NOMO-1 treated with dmso at 0.1 percent for 144 hours (cell line): ENCODE measurements around the gene SEMA4A.
"Not testable (repeated sequence)": the region's sequence is repeated elsewhere in the genome, so short reads cannot be mapped to it uniquely, and the experiment has no call there.

Experiments
- DNase-seq: peaks from one replicate; lab custom pipeline; 2025; ENCODE audit not compliant: unreplicated experiment; lab: John Stamatoyannopoulos, UW

Gene SEMA4A

DNA sequence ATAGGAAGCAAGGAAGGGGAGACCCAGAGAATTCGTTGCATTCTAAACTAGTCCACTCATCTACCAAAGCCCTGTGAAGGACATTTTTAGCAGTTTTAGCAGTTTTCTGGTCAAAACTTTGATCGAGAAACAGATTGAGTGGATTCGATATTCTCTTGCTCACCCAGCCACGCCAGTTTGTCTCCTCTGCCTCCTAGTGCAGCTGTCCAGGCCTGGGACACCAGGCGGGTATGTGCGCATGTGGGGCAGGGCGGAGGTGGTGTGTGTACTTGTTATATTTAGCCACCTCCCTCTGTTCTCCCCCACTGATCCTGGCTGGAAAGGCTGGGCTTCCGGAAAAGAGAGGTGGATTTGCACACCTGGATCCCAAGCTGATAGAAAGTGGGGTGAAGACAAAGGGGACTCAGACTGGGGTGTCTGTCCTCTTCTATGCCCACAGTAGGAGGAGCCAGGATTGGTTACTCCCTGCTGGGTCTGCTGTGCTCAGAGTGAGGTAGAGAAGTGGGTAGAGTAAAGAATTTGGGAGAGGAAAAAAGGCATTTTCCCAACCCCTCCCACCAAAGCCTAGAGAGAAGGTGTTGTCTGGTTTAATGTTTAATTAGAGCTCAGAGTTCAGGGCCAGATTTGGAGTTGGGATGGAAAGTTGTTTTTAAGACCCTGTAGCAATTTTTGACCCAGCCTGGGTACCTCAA, 35.1 kb upstream of the SEMA4A start:
- DNase-seq = no peak

DNA sequence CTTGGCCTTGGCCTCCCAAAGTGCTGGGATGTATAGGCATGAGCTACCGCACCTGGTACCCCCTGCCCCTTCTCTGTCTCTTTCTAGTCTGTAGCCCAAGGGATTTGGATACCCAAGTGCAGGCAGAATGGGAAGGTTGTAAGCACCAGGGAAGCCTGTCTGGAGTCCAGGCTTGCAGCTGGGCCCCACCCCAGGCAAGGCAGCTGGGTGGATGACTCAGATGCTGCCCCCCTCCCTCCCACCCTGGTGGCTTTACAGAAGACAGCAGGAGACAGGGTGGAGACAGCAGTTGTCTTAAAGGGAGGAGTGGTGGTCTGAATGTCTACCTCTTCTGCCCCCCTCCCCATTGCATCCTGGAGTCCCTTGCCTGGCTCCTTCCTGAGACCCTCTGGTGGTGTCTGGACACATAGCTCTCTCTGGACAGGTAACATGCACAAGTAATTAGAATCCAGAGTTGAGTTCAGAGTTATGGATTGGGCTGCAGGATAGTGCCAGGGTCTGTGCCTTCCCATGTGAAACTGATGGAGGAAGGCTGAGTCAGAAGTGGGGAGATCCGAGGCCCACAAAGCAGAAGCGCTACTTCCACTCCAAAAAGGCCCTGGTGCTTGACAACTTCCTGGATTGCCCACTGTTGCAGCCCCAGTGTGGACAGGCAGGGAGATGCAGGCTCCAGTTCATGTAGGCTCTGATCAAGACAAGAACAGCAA, 33.7 kb upstream of the SEMA4A start:
- DNase-seq = peak; percentile 95

DNA sequence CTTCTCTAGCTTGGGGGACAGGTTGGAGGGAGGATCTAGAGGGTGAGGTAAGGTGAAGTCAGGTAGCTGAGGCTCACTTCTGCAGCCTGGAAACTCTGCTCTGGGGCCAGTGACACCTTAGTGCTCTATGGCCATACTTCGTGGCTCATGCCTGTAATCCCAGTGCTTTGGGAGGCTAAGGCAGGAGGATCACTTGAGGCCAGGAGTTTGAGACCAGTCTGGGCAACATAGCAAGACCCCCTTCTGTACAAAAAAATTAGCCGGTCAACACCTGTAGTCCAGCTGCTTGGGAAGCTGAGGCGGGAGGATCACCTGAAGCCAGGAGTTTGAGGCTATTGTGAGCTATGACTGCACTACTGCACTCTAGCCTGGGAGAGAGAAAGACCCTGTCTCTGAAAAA, 33.1 kb upstream of the SEMA4A start:
- no peak for DNase-seq

DNA sequence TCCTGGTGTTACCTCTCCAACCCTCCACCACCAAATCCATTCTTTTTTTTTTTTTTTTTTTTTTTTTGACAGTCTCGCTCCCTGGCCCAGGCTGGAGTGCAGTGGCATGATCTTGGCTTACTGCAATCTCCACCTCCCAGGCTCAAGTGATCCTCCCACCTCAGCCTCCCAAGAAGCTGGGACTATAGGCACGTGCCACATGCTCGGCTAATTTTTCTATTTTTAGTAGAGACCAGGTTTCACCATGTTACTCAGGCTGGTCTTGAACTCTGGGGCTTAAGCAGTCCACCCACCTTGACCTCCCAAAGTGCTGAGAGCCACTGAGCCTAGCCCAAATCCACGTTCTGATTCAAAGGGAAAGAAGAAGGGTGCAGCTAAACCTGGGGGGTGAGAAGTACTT, 32.4 kb upstream of the SEMA4A start:
- not testable (repeated sequence) for DNase-seq

DNA sequence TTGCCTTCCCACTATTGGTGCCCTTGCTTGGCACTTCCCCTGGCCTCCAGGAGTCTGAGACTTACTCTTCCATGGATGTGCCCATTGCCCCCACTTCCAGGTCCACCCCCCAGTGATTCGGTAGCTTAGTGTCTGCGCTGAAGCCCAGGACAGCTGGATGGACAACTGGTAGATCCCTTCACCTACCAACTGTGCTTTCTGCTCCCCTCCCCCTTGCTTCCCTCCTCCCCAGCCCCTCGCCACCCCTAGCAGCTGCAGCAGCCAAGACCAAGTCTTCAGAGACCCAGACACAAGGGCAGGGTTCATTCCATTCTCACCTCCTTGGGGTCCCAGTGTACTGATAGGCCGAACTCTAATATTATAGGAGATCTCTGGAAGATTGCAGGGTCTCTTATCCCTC, 31.9 kb upstream of the SEMA4A start:
- DNase-seq = no peak

DNA sequence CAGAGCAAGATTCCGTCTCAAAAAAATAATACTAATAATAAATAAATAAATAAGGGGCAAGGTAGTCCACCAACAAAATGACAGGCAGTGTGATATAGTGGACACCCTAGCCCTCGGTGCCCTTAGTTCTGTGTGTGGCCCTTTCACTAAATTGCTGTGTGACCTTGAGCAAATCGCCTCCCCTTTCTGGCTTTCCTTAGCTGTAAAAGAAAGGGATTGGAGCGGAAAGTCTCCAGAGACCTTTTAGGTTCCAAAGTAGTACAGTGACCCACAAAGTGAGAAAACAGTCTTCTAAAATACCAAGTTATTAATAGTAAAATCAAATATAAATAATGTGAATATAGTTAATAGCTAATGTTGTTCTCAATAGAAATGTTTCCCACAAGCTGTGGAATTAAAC, 31.3 kb upstream of the SEMA4A start:
- DNase-seq = no peak

DNA sequence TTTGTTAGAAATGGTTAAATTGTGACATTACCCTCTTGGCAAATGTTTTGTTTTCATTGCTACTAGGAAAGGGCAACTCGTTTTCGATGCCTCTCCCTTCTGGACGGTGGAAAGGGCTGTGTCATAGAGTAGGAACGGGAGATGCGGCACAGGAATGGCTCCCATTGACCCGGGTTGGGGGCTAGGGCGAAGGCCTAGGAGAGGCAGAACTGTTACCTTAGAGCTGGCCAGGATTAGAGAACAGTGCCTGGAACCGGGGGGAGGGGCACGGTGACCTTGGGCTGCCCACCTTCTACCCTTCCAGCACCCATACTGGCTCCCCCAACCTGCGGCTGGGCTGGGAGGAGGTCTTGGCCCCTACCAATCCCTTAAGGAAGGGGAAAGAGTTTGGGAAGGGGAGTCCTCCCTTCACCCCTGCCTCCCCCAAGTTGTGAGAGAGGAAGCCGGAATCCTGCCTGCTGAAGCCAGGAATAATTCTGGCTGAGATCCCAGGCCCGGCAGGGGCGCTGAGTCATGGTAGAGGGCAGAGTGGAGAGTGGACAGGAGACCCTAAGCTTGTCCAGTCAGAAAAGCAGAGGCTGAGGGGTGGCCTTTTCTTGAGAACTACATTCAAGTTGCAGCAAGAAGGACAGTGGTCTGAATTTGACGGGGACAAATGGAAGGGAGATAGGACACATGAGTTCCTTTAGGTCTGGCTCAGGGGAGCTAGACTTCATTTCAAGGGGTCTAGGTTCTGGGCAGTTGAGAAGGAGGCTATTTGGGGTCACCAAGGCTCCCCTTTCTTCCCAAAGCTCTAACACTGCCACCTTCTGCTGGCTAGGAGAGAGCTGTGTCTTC, 30.6 kb upstream of the SEMA4A start:
- no peak for DNase-seq

DNA sequence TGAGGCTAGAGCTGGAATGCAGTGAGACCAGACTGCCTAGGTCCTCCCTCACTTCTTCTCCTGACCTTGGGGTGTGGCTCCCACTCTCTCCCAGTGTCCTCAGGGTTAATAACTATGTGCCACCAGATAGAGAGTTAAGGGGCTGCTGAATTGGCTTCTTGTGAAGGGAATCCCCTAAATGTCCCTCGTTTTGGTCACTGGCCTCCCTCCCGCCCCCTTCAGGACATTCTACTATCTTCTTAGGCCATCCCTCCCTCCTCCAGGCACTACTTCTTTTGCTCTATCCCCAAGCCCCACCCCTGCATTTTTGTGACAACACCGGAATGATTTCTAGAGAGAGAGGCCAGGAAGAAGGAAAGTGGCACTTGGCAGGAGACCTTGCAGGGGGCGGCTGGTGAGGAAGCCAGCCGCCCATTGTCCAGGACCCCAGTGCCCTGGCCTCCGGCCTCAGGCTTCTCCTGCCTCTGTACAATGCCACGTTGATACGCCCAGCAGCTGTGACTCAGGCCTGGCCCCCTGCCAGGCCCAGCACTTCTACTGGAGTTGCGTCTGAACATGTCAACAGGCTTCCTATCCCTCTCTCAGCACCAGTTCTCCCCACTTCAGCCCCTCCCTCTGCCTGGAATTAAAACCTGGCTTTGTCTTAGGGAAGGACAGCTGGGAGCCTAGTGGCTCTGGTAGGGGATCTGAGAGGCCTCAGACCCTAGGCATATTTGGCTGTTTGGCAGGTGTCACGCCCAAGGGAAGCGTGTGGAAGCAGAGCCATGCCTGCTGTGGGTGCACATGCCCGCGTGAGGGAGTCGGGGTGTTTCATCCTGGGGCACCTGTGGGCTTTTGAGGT, 29.8 kb upstream of the SEMA4A start:
- DNase-seq = peak; percentile 62

DNA sequence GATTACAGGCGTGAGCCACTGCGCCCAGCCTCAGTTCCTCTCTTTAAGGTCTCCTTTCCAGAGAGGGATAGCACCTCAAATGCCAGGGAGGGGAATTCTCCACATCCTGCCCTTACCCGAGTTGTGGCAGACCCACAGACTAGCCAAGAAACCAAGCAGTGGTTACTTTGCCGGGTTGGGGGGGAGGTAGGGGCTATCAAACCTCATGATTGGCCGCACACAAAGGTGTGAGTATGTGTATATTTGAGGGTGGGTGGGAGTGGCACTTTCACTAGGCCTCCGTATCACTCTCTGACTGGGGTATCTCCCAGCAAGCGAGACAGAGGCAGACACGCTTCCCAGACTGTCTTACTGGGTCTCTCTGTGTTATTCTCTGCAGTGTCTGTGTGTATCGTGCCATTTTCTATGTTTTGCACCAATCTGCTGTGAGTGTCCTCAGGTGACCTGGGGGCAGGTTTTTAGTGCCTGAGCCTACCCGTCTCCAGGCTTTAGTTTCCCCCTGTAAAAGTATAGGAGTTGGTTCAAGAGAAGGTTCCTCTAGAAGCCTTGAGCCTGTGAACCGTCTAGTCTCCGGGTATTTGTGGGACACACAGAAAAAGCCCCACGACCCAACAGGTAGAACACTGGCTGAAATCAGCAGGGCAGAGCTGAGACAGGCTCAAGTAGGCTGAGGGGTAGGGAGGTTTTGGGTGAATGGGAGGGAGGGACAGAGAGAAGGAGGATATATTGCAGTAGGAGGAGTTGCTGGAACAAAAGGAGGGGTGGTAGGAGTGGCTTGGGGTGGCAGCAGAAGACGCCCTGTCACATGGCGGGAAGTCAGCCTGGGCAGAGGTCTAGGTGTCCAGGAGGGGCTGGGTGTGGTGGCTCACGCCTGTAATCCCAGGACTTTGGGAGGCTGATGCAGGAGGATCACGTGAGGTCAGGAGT, 28.6 kb upstream of the SEMA4A start:
- peak; percentile 60 for DNase-seq

DNA sequence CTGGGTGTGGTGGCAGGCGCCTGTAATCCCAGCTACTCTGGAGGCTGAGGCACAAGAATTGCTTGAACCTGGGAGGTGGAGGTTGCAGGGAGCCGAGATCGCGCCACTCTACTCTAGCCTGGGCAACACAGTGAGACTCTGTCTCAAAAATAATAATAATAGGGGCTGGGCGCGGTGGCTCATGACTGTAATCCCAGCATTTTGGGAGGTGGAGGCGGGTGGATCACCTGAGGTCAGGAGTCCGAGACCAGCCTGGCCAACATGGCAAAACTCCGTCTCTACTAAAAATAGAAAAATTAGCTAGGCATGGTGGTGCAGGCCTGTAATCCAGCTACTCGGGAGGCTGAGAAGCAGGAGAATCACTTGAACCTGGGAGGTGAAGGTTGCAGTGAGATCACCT, 27.8 kb upstream of the SEMA4A start:
- DNase-seq = not testable (repeated sequence)

DNA sequence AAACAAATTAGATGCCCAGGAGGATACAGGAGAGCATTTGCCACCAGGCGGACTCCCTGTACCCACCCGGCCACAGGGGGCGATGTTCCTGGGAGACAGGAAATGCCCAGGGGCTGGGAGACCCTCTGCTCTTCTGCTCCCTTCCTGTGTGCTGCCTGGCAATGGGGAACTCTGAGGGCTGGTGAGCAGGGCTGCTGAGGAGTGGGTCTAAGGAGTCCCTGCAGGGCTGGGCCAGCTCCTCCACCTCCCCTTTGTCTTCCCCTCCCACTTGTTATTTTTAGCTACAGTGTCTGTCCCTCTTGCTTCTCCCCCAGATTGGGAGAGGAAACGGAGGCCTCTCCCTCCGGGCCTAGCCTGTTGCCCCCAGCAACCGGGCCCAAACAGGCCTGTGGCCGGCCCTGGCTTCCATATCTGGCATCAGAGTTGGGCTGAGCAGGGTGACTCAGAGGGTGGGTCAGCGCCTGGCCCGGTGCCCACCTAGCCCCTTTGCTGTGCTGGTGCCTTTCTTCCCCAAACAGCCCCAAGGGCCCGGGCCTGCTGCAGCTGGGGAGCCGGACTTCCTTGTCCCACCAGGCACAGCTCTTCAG, 27.2 kb upstream of the SEMA4A start:
- DNase-seq = peak; percentile 79

DNA sequence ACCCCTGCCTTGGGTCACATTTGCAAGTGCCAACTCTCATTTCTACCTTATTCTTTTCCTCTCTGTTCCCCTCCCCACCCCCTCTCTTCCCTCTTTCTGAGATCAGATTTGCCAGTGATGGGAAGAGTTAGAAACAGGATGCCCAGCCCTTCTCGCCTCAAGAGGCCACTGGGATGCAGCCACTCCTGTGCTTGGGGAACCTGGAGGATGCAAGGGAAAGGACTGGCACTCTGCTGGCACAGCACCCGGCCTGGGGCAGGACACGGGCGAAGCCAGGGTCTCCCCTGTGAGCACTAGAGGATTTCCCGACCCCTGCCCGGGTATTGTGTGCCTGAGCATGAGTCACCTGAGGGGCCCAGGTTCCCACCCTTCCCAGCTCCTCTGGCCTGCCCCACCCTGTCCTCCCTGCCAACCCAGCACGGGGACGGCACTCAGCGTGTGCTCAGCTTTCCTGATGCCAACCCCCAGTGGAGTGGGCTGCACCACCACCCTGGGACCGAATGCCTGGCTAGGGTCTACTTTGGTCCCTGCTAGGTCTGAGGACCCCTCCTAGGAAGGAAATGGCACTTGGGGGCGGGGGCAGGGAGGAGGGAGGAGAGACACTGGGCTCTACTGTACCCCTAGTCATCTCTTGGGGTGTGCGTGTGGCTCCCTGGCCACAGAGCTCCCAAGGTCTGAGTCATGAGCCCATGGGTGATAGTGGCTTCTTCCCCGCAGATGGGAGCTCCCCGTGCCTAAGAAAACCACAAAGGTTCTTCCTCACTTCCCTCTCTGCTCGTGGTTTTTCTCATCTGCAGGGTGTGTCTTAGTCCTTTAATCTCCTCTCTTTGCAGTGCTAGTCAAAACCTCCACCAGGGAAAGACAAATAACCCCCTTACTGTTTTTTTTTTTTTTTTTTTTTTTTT, 26.5 kb upstream of the SEMA4A start:
- DNase-seq = peak; percentile 88

DNA sequence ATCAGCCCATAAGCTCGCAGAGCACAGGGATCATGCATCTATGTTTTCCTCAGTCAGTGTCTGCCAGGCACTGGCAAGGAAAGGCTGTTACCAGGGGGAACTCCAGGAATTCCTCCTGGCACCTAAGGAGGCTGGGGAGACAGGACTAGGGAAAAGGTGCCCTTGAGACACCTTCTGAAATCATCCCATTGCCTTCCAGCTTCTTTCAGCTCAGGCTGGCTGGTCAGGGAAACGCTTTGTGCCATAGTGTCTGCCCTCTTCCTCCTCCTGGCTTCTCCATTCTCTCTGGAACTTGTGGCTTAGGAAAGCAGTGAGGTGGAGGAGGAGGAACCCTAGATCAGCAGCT, 25.1 kb upstream of the SEMA4A start:
- DNase-seq = no peak

DNA sequence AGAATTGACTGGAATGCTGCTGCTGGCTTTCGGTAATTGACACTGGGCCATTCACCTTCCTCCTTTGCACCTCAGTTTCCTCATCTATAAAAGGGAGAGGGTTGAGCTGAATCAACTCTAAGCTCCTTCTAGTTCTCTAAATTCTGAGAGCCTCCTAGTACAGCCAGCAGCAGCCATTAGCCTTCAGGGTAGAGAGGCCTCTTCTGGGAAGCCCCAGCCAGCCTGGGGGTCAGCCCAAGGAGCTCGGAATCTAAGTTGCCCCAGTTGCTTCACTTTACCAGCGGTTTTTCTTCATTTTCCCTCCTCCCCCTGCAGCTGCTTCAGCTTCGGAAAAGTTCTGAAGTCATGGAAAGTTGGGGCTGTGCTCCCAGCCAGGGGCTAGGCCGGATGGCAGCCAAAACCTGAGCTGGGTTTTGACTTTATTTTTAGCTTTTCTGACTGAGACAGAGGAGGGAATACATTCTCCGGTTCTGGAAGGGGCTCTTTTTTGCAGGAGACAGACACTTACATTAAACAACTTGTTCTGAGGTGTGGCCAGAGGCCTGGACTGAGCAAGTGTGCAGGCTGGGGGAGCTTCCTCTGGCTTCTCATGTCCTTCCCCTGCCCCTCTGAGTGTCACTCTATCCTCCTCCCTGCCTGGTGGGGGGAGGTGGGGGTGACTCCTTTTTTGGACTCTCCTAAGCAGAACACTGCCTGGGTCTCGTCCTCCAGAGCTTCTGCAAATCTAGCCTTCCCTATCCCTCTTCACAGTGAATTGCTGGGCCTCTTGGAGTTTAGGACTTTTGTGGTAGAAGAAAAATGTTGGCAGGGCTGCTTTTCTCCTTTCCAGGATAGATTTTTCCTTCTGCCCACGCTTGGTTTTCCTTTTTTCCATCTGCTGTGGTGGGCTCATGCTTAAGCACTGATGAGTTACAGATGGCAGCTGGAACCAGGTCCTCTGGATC, 24.5 kb upstream of the SEMA4A start:
- DNase-seq = no peak

DNA sequence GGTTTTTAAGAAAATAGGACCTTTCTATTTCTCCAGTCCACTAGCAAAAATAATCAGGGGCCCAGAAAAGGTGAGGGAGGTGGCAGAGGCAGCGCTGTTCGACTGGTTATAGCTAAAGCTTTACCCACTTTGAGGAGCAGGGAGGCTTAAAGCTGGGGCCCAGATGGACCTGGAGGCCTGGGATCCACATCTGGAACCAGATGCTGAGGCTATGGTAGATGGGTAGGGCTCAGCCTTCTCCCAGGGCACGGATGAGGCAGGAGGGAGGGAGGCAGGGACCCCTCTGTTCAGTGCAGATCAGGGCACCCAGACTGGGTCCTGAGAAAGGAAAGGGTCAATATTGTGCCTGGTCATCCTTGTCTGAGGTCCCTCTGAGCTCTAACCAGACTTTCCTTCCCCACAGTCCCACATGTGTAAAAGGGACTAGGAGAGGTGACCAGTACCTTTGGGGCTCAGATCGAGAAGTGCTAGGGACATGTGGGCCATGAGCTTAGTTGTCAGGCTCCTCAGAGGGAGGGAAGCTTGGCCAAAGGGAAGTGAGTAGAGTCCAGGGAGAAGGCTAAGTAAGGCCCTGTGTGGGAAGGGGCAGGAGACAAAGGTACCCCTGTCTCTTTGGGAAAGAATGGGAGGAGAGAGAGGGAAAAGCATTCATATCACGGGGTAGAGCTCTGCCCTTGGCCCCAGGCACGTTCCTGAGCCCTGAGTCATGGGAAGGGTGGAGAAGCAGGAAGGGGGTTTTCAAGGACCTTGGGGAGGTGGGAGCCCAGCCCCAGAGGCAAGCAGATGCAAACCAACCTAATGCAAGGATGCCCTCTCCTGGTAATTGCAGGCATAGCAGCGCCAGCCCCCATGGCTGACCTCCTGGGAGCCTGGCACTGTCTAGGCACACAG, 23.5 kb upstream of the SEMA4A start:
- DNase-seq = no peak

DNA sequence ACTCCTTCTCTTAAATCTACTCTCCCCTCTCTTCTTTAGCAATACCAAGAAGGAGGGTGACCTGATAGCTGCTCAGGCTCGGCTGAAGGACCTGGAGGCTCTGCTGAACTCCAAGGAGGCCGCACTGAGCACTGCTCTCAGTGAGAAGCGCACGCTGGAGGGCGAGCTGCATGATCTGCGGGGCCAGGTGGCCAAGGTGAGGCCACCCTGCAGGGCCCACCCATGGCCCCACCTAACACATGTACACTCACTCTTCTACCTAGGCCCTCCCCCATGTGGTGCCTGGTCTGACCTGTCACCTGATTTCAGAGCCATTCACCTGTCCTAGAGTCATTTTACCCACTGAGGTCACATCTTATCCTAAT, 22.8 kb upstream of the SEMA4A start:
- DNase-seq = no peak
